NCI-H82 treated with DMSO at 0.1 percent for 48 hours (cell line): ENCODE data around the gene EEIG2.

Experiments
- DNase-seq: peaks from one replicate; lab custom pipeline; 2025; ENCODE audit not compliant: unreplicated experiment; lab: John Stamatoyannopoulos, UW

Gene EEIG2

GRCh38 chr1:108583757-108584427 is 24.0 kb downstream of the EEIG2 start:
- no peak for DNase-seq

GRCh38 chr1:108584428-108584856 is 24.5 kb downstream of the EEIG2 start:
- no peak for DNase-seq

- no peak for DNase-seq
Measured at GRCh38 chr1:108585313-108585712, 25.4 kb downstream of the EEIG2 start.

- DNase-seq = no peak
Measured at GRCh38 chr1:108590441-108590840, 30.5 kb downstream of the EEIG2 start.

GRCh38 chr1:108590957-108591356 is 31.1 kb downstream of the EEIG2 start:
- DNase-seq = no peak

GRCh38 chr1:108591466-108591865 is 31.6 kb downstream of the EEIG2 start:
- no peak for DNase-seq

GRCh38 chr1:108592030-108592759 is 32.3 kb downstream of the EEIG2 start:
- DNase-seq = no peak

GRCh38 chr1:108593448-108593847 is 33.5 kb downstream of the EEIG2 start:
- DNase-seq = no peak

GRCh38 chr1:108595507-108595906 is 35.6 kb downstream of the EEIG2 start:
- no peak for DNase-seq

GRCh38 chr1:108597041-108597440 is 37.1 kb downstream of the EEIG2 start:
- DNase-seq = no peak

GRCh38 chr1:108598340-108598739 is 38.4 kb downstream of the EEIG2 start:
- no peak for DNase-seq

GRCh38 chr1:108600504-108600903 is 40.6 kb downstream of the EEIG2 start:
- no peak for DNase-seq

GRCh38 chr1:108601708-108602410 is 42.0 kb downstream of the EEIG2 start:
- DNase-seq = no peak

- no peak for DNase-seq
Measured at GRCh38 chr1:108605633-108606032, 45.7 kb downstream of the EEIG2 start.

GRCh38 chr1:108606478-108606877 is 46.6 kb downstream of the EEIG2 start:
- DNase-seq = no peak

- DNase-seq = no peak
Measured at GRCh38 chr1:108609483-108610049, 49.7 kb downstream of the EEIG2 start.
